ENCODE measurements around the gene PRKAR1A.

PRKAR1A gene

DNA sequence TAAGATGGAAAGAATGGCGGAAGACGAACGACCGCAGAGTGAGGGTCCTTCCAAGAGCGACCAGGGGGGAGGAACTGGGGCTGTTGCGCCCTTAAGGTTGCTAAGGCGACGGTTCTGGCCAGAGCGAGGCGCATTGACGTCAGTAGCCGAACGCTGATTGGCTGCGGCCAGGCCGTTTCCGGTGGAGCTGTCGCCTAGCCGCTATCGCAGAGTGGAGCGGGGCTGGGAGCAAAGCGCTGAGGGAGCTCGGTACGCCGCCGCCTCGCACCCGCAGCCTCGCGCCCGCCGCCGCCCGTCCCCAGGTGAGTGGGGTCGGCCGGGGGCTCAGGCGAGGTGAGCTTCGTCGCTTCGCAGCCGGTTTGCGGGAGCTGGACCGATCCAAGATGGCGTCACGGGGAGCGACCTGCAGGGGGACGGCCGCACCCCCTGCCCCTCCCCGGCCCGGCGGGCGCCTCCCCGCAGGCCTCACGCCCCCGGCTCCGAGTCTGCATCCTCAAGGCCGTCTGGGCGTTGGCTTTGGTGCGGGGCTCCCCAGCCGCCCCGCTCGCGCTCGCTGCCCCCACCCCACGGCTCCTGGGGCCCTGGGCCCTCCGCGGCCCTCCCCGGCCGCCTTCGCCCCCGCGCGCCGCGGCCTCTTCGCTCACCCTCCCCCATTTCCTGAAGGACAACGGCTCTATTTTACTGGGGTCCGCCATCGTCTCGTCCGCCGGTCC lies at the start of gene PRKAR1A:
TSS of gene PRKAR1A (plus strand) at position 184 of the 713 bp plus-strand sequence. CDS start 2,970 bp downstream, outside the sequence.
- peaks cover 0 to 38% (median 20%) of the 10 kb centered on the region in 4 donors for H3K4me1 ChIP-seq
- H3K4me3 ChIP-seq: peak within 1 kb of the TSS; percentile 77 to 81
- no peaks in the 10 kb centered on the region for H3K27me3 ChIP-seq
- peak within 1 kb of the TSS; percentile 94 to 97 for H3K27ac ChIP-seq
- intact Hi-C loops (cut with DNase I; ENCODE audit: low total_unique reads): loop anchor here (5.0 kb wide), 1 partner anchor 55 kb away; the partner anchor contains the start of gene WIPI1
- no peaks in the 10 kb centered on the region for H3K9me3 ChIP-seq
- DNase-seq: peak; percentile 90 to 95
- H3K36me3 ChIP-seq: peaks cover 11 to 17% (median 15%) of the 10 kb centered on the region in 3 donors
- TF ChIP-seq CTCF (IDR thresholded peaks at IDR 0.05): peak in 1 of 2 experiments; percentile 28

DNA sequence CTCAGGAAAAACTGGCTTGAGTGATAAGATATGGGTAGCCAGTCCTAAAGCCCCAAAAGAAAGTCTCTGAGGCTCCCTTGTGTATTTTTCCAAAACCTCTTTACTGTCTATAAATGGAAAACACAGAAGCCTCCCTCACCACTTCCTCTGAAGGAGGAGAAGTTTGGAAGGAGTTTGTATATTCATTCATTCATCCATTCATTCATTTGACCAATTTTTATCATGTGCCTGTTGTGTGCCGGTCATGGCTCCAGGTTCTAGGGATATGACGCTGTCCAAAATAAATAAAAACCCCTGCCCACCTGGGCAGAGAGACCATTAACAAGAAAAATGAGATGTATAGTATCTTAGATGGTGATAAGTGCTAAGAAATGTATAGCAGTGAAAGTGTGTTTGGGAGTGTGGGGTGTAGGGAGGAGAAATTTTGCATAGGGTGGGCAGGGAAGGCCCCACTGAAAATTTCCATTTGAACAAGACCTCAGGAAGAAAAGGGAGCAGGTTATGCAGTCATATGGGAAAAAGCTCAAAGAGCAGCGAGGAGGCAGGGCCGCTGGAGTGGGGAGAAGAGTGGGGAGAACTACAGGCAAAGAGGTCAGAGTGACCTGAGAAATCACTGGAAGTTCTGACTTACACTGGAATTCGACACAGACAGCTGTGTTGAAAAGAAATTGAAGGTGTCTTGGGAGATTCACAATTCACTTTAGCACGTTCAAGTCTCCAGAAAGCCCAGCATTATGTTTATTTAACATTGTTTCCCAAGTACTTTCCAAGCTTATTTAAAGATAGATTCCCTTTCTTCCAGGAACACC lies 48.8 kb upstream of the PRKAR1A start:
- DNase-seq: no peak
- no peaks in the 10 kb centered on the region for H3K9me3 ChIP-seq
- TF ChIP-seq CTCF (IDR thresholded peaks at IDR 0.05): peak in 1 of 2 experiments; percentile 2
- H3K27me3 ChIP-seq: no peaks in the 10 kb centered on the region
- no peak overlapping the region for H3K27ac ChIP-seq
- no peaks in the 10 kb centered on the region for H3K36me3 ChIP-seq
- H3K4me3 ChIP-seq: no peak overlapping the region
- intact Hi-C loops (cut with DNase I; ENCODE audit: low total_unique reads): loop anchor here (10.0 kb wide), 2 partner anchors 289 to 291 kb away; no protein-coding TSS in a partner anchor
- peaks cover 0 to 17% (median 1%) of the 10 kb centered on the region in 4 donors for H3K4me1 ChIP-seq

GRCh38 chr17:68468334-68468733 lies 43.9 kb upstream of the PRKAR1A start:
- Histone ChIP-seq H3K36me3 (no peaks in the 10 kb centered on the region), H3K4me3 (no peak overlapping the region), H3K4me1 (peaks cover 0 to 20% (median 1%) of the 10 kb centered on the region in 4 donors), H3K9me3 (no peaks in the 10 kb centered on the region), H3K27me3 (no peaks in the 10 kb centered on the region), H3K27ac (peak overlapping the region in 1 of 2 donors; percentile 59)
- intact Hi-C loops (cut with DNase I; ENCODE audit: low total_unique reads): loop anchor here (1.0 to 10.0 kb wide), 3 partner anchors 207 to 294 kb away; no protein-coding TSS in a partner anchor
- TF ChIP-seq CTCF (IDR thresholded peaks at IDR 0.05): no peak
- DNase-seq: no peak

- TF ChIP-seq CTCF (IDR thresholded peaks at IDR 0.05): no peak
- intact Hi-C loops (cut with DNase I; ENCODE audit: low total_unique reads): loop anchor here (1.0 to 10.0 kb wide), 3 partner anchors 207 to 294 kb away; no protein-coding TSS in a partner anchor
- Histone ChIP-seq H3K27me3 (no peaks in the 10 kb centered on the region), H3K4me3 (no peak overlapping the region), H3K36me3 (no peaks in the 10 kb centered on the region), H3K9me3 (no peaks in the 10 kb centered on the region), H3K27ac (peak overlapping the region in 1 of 2 donors; percentile 59), H3K4me1 (peaks cover 0 to 20% (median 1%) of the 10 kb centered on the region in 4 donors)
- DNase-seq: no peak
Observed at GRCh38 chr17:68468788-68469187, 43.4 kb upstream of the PRKAR1A start.

DNA sequence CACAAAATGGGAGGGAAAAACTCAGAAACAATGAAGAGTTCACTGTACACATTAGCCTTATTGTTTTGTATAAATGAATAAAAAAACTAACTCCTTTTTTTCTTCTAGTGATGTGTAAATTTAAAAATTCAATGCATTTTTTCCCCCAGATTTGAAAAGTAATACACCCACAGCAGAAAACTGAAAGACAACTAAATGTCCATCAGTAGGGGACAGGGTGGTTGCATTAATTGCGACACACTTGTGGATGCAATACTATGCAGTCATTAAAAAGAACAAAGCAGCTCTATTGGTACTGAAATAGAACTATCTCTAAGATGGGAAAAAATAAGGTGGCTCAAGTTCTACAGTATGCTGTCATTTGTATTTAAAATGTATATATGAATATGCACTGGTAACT lies 41.3 kb upstream of the PRKAR1A start:
- no peak for TF ChIP-seq CTCF (IDR thresholded peaks at IDR 0.05)
- Histone ChIP-seq H3K4me3 (no peak overlapping the region), H3K36me3 (no peaks in the 10 kb centered on the region), H3K27ac (no peak overlapping the region), H3K27me3 (no peaks in the 10 kb centered on the region), H3K4me1 (peaks cover 0 to 17% (median under 1%) of the 10 kb centered on the region in 4 donors), H3K9me3 (no peaks in the 10 kb centered on the region)
- no peak for DNase-seq
- intact Hi-C loops (cut with DNase I; ENCODE audit: low total_unique reads): no loop called here

Data from tibial artery (tissue), 4 donors.